Astrocyte (in vitro differentiated cells and primary cell): ENCODE measurements around the gene ORMDL1. TPM values are rescaled to one million over a fixed set of nuclear protein-coding genes. Genes with fewer than 3 reads are reported as not detected.

Experiments
- DNase-seq: peaks from one replicate; pipeline ENCODE4 v3.0.0-alpha.2; 2010; ENCODE audit warnings: low read depth
- FAIRE-seq: peaks from 2 replicates; lab custom pipeline; 2011; peaks lifted over from hg19 to GRCh38; lab: Jason Lieb, UNC
- H2AFZ ChIP-seq: 2 replicates; pipeline ENCODE4 v1.6.0; 2012; ENCODE audit warnings: low read depth, low read length, inconsistent platforms
- H3K27ac ChIP-seq: 2 replicates; pipeline ENCODE4 v1.5.1; 2011; ENCODE audit warnings: low read depth, low read length, inconsistent platforms
- H3K27me3 ChIP-seq: 2 replicates; pipeline ENCODE4 v1.6.0; 2011; ENCODE audit warnings: low read length, inconsistent platforms; ENCODE audit not compliant: insufficient read depth
- H3K36me3 ChIP-seq: 2 replicates; pipeline ENCODE4 v1.5.1; 2011; ENCODE audit warnings: low read length, inconsistent platforms; ENCODE audit not compliant: insufficient read depth
- H3K4me1 ChIP-seq: 2 replicates; pipeline ENCODE4 v1.5.1; 2011; ENCODE audit warnings: low read length, inconsistent platforms; ENCODE audit not compliant: insufficient read depth
- H3K4me2 ChIP-seq: 2 replicates; pipeline ENCODE4 v1.6.0; 2012; ENCODE audit warnings: low read length, inconsistent platforms
- H3K4me3 ChIP-seq: 2 replicates; pipeline ENCODE4 v1.5.1; 2011; ENCODE audit warnings: low read depth, mild to moderate bottlenecking, low read length, inconsistent platforms; ENCODE audit not compliant: insufficient read depth
- H3K79me2 ChIP-seq: 2 replicates; pipeline ENCODE4 v1.6.0; 2012; ENCODE audit warnings: mild to moderate bottlenecking, low read length, inconsistent platforms; ENCODE audit not compliant: insufficient read depth
- H3K9ac ChIP-seq: 2 replicates; pipeline ENCODE4 v1.6.0; 2012; ENCODE audit warnings: mild to moderate bottlenecking, low read length, inconsistent platforms
- H3K9me3 ChIP-seq: 2 replicates; pipeline ENCODE4 v1.5.1; 2012; ENCODE audit warnings: low read depth, mild to moderate bottlenecking, low read length, inconsistent platforms; ENCODE audit not compliant: insufficient read depth
- H4K20me1 ChIP-seq: 2 replicates; pipeline ENCODE4 v1.6.0; 2012; ENCODE audit warnings: low read length, inconsistent platforms; ENCODE audit not compliant: insufficient read depth
- H3K27ac Mint-ChIP-seq: one replicate; pipeline ENCODE4 v1.8.0; 2021; ENCODE audit warnings: mild to moderate bottlenecking, mixed read lengths; ENCODE audit not compliant: unreplicated experiment
- H3K27me3 Mint-ChIP-seq: one replicate; pipeline ENCODE4 v1.8.0; 2021; ENCODE audit warnings: low read depth, mixed read lengths; ENCODE audit not compliant: unreplicated experiment
- H3K36me3 Mint-ChIP-seq: one replicate; pipeline ENCODE4 v1.8.0; 2021; ENCODE audit warnings: low read depth, mixed read lengths; ENCODE audit not compliant: unreplicated experiment
- H3K4me1 Mint-ChIP-seq: one replicate; pipeline ENCODE4 v1.8.0; 2021; ENCODE audit warnings: low read depth, mixed read lengths; ENCODE audit not compliant: unreplicated experiment
- H3K4me3 Mint-ChIP-seq: one replicate; pipeline ENCODE4 v1.8.0; 2021; ENCODE audit warnings: mild to moderate bottlenecking, moderate library complexity, mixed read lengths; ENCODE audit not compliant: unreplicated experiment
- H3K9me3 Mint-ChIP-seq: one replicate; pipeline ENCODE4 v1.8.0; 2021; ENCODE audit warnings: mild to moderate bottlenecking, mixed read lengths; ENCODE audit not compliant: unreplicated experiment
- CTCF ChIP-seq: IDR thresholded peaks from 2 replicates; pipeline ENCODE4 v1.5.1; 2011; ENCODE audit warnings: low read depth, mild to moderate bottlenecking, inconsistent platforms, low read length, moderate library complexity; ENCODE audit not compliant: insufficient read depth
- EZH2 ChIP-seq: IDR thresholded peaks from 2 replicates; pipeline ENCODE4 v1.6.1; 2012; ENCODE audit warnings: mild to moderate bottlenecking, low read length, inconsistent platforms; ENCODE audit not compliant: insufficient read depth
- total RNA-seq: library from RNA; stranded (reverse); gene quantifications from 2 replicates; pipeline ENCODE4 v1.2.1, GENCODE V29; 2021

The ORMDL1 gene
- total RNA-seq, 1 donor from 2014 or later = 49.3 TPM

- peaks cover 2% of the 10 kb centered on the region for H4K20me1 ChIP-seq
- no peaks in the 10 kb centered on the region for H3K27me3 Mint-ChIP-seq
- H3K4me3 ChIP-seq = no peak overlapping the region
- H3K36me3 ChIP-seq = no peaks in the 10 kb centered on the region
- H3K79me2 ChIP-seq = peaks cover 6% of the 10 kb centered on the region
- FAIRE-seq (peak; percentile 88), DNase-seq (peak; percentile 25)
- no peaks in the 10 kb centered on the region for H3K9me3 Mint-ChIP-seq
- no peak overlapping the region for H3K4me3 Mint-ChIP-seq
- no peak overlapping the region for H2AFZ ChIP-seq
- no peaks in the 10 kb centered on the region for H3K27me3 ChIP-seq
- no peaks in the 10 kb centered on the region for H3K4me1 ChIP-seq
- no peak overlapping the region for H3K4me2 ChIP-seq
- no peak overlapping the region for H3K9ac ChIP-seq
- no peak overlapping the region for H3K27ac Mint-ChIP-seq
- no peaks in the 10 kb centered on the region for H3K36me3 Mint-ChIP-seq
- peaks cover 6% of the 10 kb centered on the region for H3K4me1 Mint-ChIP-seq
- TF ChIP-seq EZH2 = no peak
- no peak for TF ChIP-seq CTCF
- no peak overlapping the region for H3K27ac ChIP-seq
- no peaks in the 10 kb centered on the region for H3K9me3 ChIP-seq
Observed at GRCh38 chr2:189821953-189822748, 38.0 kb upstream of the ORMDL1 start.

- no peaks in the 10 kb centered on the region for H3K27me3 Mint-ChIP-seq
- no peak for FAIRE-seq
Observed at GRCh38 chr2:189819297-189819704, 35.2 kb upstream of the ORMDL1 start.

More at GRCh38 chr2:189819297-189819704, 35.2 kb upstream of the ORMDL1 start:
- Histone ChIP-seq H3K27me3 (no peaks in the 10 kb centered on the region), H3K9ac (no peak overlapping the region), H3K4me2 (peak overlapping the region; percentile 21), H4K20me1 (peaks cover 2% of the 10 kb centered on the region), H3K27ac (peak overlapping the region; percentile 69), H3K9me3 (no peaks in the 10 kb centered on the region), H3K79me2 (no peaks in the 10 kb centered on the region), H2AFZ (no peak overlapping the region), H3K4me3 (no peak overlapping the region), H3K36me3 (no peaks in the 10 kb centered on the region), H3K4me1 (no peaks in the 10 kb centered on the region)
- no peak overlapping the region for H3K27ac Mint-ChIP-seq
- peaks cover 6% of the 10 kb centered on the region for H3K4me1 Mint-ChIP-seq
- H3K4me3 Mint-ChIP-seq = no peak overlapping the region
- peaks cover 8% of the 10 kb centered on the region for H3K36me3 Mint-ChIP-seq
- no peak for TF ChIP-seq CTCF
- TF ChIP-seq EZH2 = no peak
- no peaks in the 10 kb centered on the region for H3K9me3 Mint-ChIP-seq
- DNase-seq = peak; percentile 81
